Measurements from ENCODE around the gene TRIM72. TPM values are rescaled to one million over a fixed set of nuclear protein-coding genes. Genes with fewer than 3 reads are reported as not detected.

TRIM72 gene
- total RNA-seq, 1 experiment from 2014 or later = 0.08 TPM

- Histone ChIP-seq H3K36me3 (ENCODE audit: control insufficient read depth, insufficient read depth, low read length) (no peaks in the 10 kb centered on the region), H3K9me3 (ENCODE audit: control insufficient read depth, insufficient read depth, low read depth, low read length) (no peaks in the 10 kb centered on the region), H3K4me1 (ENCODE audit: control insufficient read depth, insufficient read depth, low read length) (no peaks in the 10 kb centered on the region), H3K4me3 (ENCODE audit: low read depth in 2 of 2, low read length in 2 of 2) (no peak overlapping the region), H3K27me3 (ENCODE audit: control insufficient read depth, insufficient read depth, low read length) (no peaks in the 10 kb centered on the region), H3K27ac (ENCODE audit: low read length) (no peak overlapping the region)
- BruUV-seq (replicated peaks) = no TSS peak
- CTCF ChIA-PET = no interaction called here
- POLR2A ChIA-PET = interaction anchor here (0.8 kb wide), 1 partner anchor 23 kb away, joined by 6 read pairs; no protein-coding TSS in a partner anchor
- intact Hi-C loops (cut with micrococcal nuclease; ENCODE audit: unreplicated experiment) (no loop called here), in situ Hi-C loops (cut with HindIII; ENCODE audit: low pct_unique_long_range_greater_than_20kb, low sequenced_read_pairs) (no loop called here)
- no peak for DNase-seq (ENCODE audit: low read depth, low spot score)
- ATAC-seq = no peak
- TF ChIP-seq CTCF (IDR thresholded peaks at IDR 0.05) (no peak), POLR2AphosphoS5 (IDR thresholded peaks at IDR 0.05; ENCODE audit: low read depth, low read length) (no peak), SIN3A (IDR thresholded peaks at IDR 0.05; ENCODE audit: borderline replicate concordance, insufficient read depth, low read depth, low read length) (no peak)
- TF ChIP-seq, protein P1, sequence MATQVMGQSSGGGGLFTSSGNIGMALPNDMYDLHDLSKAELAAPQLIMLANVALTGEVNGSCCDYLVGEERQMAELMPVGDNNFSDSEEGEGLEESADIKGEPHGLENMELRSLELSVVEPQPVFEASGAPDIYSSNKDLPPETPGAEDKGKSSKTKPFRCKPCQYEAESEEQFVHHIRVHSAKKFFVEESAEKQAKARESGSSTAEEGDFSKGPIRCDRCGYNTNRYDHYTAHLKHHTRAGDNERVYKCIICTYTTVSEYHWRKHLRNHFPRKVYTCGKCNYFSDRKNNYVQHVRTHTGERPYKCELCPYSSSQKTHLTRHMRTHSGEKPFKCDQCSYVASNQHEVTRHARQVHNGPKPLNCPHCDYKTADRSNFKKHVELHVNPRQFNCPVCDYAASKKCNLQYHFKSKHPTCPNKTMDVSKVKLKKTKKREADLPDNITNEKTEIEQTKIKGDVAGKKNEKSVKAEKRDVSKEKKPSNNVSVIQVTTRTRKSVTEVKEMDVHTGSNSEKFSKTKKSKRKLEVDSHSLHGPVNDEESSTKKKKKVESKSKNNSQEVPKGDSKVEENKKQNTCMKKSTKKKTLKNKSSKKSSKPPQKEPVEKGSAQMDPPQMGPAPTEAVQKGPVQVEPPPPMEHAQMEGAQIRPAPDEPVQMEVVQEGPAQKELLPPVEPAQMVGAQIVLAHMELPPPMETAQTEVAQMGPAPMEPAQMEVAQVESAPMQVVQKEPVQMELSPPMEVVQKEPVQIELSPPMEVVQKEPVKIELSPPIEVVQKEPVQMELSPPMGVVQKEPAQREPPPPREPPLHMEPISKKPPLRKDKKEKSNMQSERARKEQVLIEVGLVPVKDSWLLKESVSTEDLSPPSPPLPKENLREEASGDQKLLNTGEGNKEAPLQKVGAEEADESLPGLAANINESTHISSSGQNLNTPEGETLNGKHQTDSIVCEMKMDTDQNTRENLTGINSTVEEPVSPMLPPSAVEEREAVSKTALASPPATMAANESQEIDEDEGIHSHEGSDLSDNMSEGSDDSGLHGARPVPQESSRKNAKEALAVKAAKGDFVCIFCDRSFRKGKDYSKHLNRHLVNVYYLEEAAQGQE (IDR thresholded peaks at IDR 0.05; ENCODE audit: insufficient read depth in 1 of 2, low read depth in 2 of 2, low read length in 1 of 2) = no peak
These were observed 10.4 kb downstream of the TRIM72 start for GRCh38 chr16:31224092-31224955.

GRCh38 chr16:31225193-31225592 lies 11.3 kb downstream of the TRIM72 start:
- Histone ChIP-seq H3K4me1 (ENCODE audit: control insufficient read depth, insufficient read depth, low read length) (no peaks in the 10 kb centered on the region), H3K9me3 (ENCODE audit: control insufficient read depth, insufficient read depth, low read depth, low read length) (no peaks in the 10 kb centered on the region), H3K4me3 (ENCODE audit: low read depth in 2 of 2, low read length in 2 of 2) (no peak overlapping the region), H3K36me3 (ENCODE audit: control insufficient read depth, insufficient read depth, low read length) (no peaks in the 10 kb centered on the region), H3K27ac (ENCODE audit: low read length) (no peak overlapping the region), H3K27me3 (ENCODE audit: control insufficient read depth, insufficient read depth, low read length) (no peaks in the 10 kb centered on the region)
- DNase-seq (ENCODE audit: low read depth, low spot score) (no peak), ATAC-seq (no peak)
- BruUV-seq (replicated peaks) = no TSS peak
- in situ Hi-C loops (cut with HindIII; ENCODE audit: low pct_unique_long_range_greater_than_20kb, low sequenced_read_pairs) (no loop called here), intact Hi-C loops (cut with micrococcal nuclease; ENCODE audit: unreplicated experiment) (no loop called here)
- ChIA-PET POLR2A (interaction anchor here (0.8 kb wide), 1 partner anchor 24 kb away, joined by 6 read pairs; no protein-coding TSS in a partner anchor), CTCF (no interaction called here)
- TF ChIP-seq, protein P1 (IDR thresholded peaks at IDR 0.05; ENCODE audit: insufficient read depth in 1 of 2, low read depth in 2 of 2, low read length in 1 of 2) = no peak
- TF ChIP-seq POLR2AphosphoS5 (IDR thresholded peaks at IDR 0.05; ENCODE audit: low read depth, low read length) = no peak
- TF ChIP-seq CTCF (IDR thresholded peaks at IDR 0.05) = no peak
- TF ChIP-seq TCF7L2 (IDR thresholded peaks at IDR 0.05; ENCODE audit: low read depth, low read length) = no peak
- TF ChIP-seq SIN3A (IDR thresholded peaks at IDR 0.05; ENCODE audit: borderline replicate concordance, insufficient read depth, low read depth, low read length) = no peak
